Peyer's patch (tissue), 4 donors: ENCODE measurements around the gene BAD. TPM values are rescaled to one million over a fixed set of nuclear protein-coding genes. Genes with fewer than 3 reads are reported as not detected.

Experiments
- DNase-seq, 3 donors: peaks; one replicate each; pipeline ENCODE4 v3.0.0-alpha.2; 2017 to 2019
- H3K27ac ChIP-seq, 4 donors: fragments of 200-600 bp; sonication (generic); one replicate each; pipeline ENCODE4 v1.5.1; 2016 to 2019
- H3K27me3 ChIP-seq, 2 donors: fragments of 200-600 bp; sonication (generic); one replicate each; pipeline ENCODE4 v1.5.1; 2019
- H3K36me3 ChIP-seq, 3 donors: fragments of 200-600 bp; sonication (generic); one replicate each; pipeline ENCODE4 v1.5.1; 2016 to 2019
- H3K4me1 ChIP-seq, 4 donors: fragments of 200-600 bp; sonication (generic); one replicate each; pipeline ENCODE4 v1.5.1; 2016 to 2019
- H3K4me3 ChIP-seq, 4 donors: fragments of 200-600 bp; sonication (generic); 1 replicate in 3 of 4; 2 replicates in 1 of 4; pipeline ENCODE4 v1.5.1; 2016 to 2019; ENCODE audit warnings: mild to moderate bottlenecking in 1 of 4
- H3K9me3 ChIP-seq, 4 donors: fragments of 200-600 bp; sonication (generic); one replicate each; pipeline ENCODE4 v1.5.1; 2016 to 2019; ENCODE audit warnings: mild to moderate bottlenecking in 1 of 4
- POLR2A ChIP-seq, 2 donors: fragments of 450-650 bp; IDR thresholded peaks; one replicate each; pipeline ENCODE4 v1.5.1; 2017; ENCODE audit warnings: antibody characterized with exemption in 2 of 2, mild to moderate bottlenecking in 2 of 2, moderate library complexity in 2 of 2
- total RNA-seq, 4 donors: library from RNA; depleted of rRNA; stranded (reverse); fragments of >200 nt; gene quantifications; one replicate each; pipeline ENCODE4 v1.1.0, GENCODE V29; 2016
- TF ChIP-seq, protein P1 (sequence below), 6 experiments: fragments of 450-650 bp in 4 of 6; fragments of 200-600 bp in 2 of 6; sonication (generic) in 1 of 6; IDR thresholded peaks; one replicate each; pipeline ENCODE4 v1.5.1; 2017 to 2019; ENCODE audit warnings: antibody characterized with exemption in 6 of 6, mild to moderate bottlenecking in 3 of 6, moderate library complexity in 1 of 6

BAD gene
- total RNA-seq, 4 donors from 2014 or later: 57.4 to 91.8 (median 63.7) TPM

DNA sequence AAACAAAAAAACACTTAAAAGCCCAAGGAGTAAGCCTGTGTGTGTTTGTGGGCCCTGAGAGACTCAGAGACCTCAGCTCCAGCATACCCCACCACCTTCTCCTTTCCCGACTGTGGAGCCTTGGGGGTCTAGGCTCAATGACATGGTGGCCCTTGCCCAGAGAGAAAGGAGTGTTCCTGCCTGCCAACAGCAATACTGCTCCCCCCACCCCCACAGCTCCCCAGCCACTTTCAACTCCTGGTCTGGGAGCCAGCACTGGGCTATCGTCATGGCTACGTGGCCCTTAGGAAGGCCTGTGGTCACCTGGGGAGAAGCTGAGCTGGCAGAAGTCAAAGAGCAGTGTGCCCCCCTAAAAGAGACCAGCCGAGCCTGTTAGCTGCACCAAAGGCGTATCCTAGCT lies 40.4 kb downstream of the BAD start:
- H3K9me3 ChIP-seq: no peaks in the 10 kb centered on the region
- no peak overlapping the region for H3K4me3 ChIP-seq
- H3K27me3 ChIP-seq: no peaks in the 10 kb centered on the region
- TF ChIP-seq, protein P1, sequence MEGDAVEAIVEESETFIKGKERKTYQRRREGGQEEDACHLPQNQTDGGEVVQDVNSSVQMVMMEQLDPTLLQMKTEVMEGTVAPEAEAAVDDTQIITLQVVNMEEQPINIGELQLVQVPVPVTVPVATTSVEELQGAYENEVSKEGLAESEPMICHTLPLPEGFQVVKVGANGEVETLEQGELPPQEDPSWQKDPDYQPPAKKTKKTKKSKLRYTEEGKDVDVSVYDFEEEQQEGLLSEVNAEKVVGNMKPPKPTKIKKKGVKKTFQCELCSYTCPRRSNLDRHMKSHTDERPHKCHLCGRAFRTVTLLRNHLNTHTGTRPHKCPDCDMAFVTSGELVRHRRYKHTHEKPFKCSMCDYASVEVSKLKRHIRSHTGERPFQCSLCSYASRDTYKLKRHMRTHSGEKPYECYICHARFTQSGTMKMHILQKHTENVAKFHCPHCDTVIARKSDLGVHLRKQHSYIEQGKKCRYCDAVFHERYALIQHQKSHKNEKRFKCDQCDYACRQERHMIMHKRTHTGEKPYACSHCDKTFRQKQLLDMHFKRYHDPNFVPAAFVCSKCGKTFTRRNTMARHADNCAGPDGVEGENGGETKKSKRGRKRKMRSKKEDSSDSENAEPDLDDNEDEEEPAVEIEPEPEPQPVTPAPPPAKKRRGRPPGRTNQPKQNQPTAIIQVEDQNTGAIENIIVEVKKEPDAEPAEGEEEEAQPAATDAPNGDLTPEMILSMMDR (IDR thresholded peaks at IDR 0.05): no peak
- no peak for TF ChIP-seq POLR2A (IDR thresholded peaks at IDR 0.05)
- DNase-seq: no peak
- H3K27ac ChIP-seq: peak overlapping the region in 1 of 4 donors; percentile 44
- H3K36me3 ChIP-seq: peaks cover 0 to 7% (median 0%) of the 10 kb centered on the region in 3 donors
- peaks cover 0 to 57% (median 28%) of the 10 kb centered on the region in 4 donors for H3K4me1 ChIP-seq

DNA sequence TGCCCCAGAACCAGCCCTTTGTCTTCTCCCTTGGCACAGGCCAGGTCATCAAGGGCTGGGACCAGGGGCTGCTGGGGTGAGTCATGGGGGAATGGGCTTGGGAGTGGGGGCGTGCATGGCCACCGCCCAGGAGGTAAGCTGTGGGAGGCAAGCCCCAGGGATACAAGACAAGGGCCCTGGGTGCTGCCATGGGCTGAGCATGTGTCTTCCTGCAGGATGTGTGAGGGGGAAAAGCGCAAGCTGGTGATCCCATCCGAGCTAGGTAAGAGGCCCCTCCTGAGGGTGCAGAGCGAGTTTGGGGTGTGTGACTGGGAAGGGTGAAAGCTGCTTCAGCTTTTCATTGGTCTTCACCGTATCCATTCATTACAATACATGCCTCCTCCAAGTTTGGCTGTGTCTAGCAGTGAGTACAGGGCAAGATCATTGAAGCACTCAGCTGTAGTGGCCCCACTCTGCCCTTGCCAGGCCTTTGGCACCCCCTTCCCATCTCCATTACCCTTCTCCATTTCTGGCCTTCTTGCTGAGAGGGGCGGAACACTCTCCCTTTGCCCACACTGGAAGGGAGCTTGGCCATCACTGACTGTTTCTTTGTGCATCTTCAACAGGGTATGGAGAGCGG lies 41.1 kb downstream of the BAD start:
- Histone ChIP-seq H3K4me3 (no peak overlapping the region), H3K36me3 (peaks cover 0 to 14% (median 0%) of the 10 kb centered on the region in 3 donors), H3K27ac (peak overlapping the region in 3 of 4 donors; percentile 98), H3K27me3 (no peaks in the 10 kb centered on the region), H3K9me3 (no peaks in the 10 kb centered on the region), H3K4me1 (peaks cover 0 to 51% (median 28%) of the 10 kb centered on the region in 4 donors)
- TF ChIP-seq, protein P1 (IDR thresholded peaks at IDR 0.05): no peak
- no peak for TF ChIP-seq POLR2A (IDR thresholded peaks at IDR 0.05)
- DNase-seq: no peak

DNA sequence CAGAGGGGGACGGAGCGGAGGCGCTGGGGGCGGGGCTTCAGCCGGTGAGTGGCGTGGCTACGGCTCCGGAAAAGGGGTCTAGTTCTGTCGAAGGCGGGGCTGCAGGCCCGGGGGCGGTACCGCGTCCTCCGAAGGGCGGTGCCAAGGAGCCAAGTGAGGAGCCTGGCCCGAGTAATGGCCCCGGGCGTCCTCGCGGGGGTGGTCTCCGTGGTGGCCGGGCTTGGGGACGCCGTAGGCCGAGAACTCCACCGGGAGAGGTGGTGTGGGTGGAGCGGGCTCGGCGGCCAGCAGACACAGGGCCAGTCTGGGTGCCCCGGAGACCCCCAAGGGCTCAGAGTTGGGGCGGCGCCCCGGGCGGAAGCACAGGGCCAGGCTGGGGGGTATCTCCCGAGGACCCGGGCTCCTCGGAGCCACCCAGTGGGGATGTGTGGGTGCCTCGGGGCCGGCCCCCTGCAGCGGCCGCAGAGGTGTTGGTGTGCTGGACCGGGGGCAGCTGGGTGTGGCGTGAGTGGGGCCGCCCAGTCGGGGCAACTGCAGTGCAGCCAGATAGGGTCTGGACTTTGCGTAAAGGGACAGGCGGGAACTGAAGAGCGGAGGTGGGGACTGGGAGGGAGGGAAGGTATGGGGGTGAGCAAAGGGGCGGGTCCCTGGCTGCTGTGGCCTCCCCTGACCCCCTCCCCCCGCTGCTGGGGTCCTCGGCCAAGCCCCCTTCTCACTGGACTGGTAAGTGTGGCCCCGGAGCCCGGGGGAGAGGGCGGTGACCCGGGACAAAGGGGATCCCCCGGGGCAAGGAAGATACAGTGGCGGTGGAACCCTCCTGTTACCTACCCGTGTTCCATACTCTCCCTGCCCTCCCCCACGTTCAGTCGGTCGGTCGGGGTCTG lies 42.7 kb downstream of the BAD start:
- TF ChIP-seq, protein P1 (IDR thresholded peaks at IDR 0.05): peak in 1 of 6 experiments; percentile 11
- TF ChIP-seq POLR2A (IDR thresholded peaks at IDR 0.05): peak; percentile 85 to 87
- Histone ChIP-seq H3K9me3 (no peaks in the 10 kb centered on the region), H3K36me3 (peaks cover 0 to 26% (median 0%) of the 10 kb centered on the region in 3 donors), H3K4me3 (peak overlapping the region; percentile 76 to 95 (median 94)), H3K27ac (peak overlapping the region; percentile 98 to 100 (median 98)), H3K27me3 (no peaks in the 10 kb centered on the region), H3K4me1 (peaks cover 0 to 55% (median 25%) of the 10 kb centered on the region in 4 donors)
- DNase-seq: peak; percentile 35 to 77 (median 74)

DNA sequence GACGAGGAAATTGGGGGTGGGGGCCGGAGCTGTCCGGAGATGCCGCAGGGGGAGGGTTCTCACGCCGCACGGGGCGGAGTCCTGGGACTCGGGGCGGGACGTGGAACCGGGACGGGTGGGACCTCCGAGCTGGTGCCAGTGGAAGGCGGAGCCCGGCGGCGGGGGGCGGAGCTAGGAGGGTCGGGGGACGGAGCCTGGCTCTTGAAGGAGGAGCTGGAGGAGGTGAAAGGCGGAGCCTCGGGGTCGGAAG lies 43.3 kb downstream of the BAD start:
- Histone ChIP-seq H3K27me3 (no peaks in the 10 kb centered on the region), H3K4me3 (peak overlapping the region; percentile 76 to 95 (median 94)), H3K9me3 (no peaks in the 10 kb centered on the region), H3K4me1 (peaks cover 0 to 58% (median 25%) of the 10 kb centered on the region in 4 donors), H3K36me3 (peaks cover 0 to 26% (median 0%) of the 10 kb centered on the region in 3 donors), H3K27ac (peak overlapping the region; percentile 98 to 100 (median 98))
- DNase-seq: peak; percentile 99 to 100 (median 100)
- TF ChIP-seq, protein P1 (IDR thresholded peaks at IDR 0.05): no peak
- TF ChIP-seq POLR2A (IDR thresholded peaks at IDR 0.05): no peak

DNA sequence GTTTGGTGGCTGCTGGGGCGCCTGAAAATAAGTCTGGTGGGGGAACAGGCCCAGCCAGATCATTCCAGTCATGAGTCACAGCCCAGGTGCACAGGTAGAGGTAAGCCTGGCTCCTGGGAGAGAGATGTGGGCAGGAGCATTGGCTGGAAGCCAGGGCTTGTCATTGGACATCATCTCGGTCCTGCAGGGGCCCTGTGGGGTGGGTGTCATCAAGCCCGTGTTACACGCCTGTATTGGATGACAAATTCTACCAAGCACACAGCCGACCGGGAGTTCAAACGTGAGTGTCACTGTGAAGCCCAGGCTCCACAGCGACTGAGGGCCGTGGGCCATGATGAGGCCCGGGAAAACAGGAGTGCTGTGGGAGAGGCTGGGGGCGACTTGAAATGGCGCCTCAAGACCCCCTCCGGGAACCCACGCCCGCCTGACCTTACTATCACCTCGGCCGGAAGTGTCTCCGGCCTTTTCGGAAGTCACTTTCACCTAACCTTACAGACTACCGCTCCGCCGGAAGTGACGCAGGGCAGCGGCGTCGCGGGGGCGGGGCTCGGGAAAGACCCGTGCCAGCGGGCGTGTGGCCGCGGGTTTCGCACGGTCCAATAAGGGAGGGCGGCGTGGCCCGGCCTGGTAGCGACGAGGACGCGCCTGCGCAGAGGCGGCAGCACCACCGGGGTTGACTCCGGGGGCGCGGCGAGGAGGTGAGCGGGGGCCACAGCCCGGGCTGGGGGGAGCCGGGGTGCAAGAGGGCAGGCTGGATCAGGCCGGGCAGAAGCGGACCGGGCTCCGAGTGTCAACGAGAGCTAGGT lies 43.8 kb downstream of the BAD start, which contains the start of gene FKBP2:
FKBP2 (plus strand) TSS at position 661 of the 806 bp plus-strand sequence. CDS start 1,293 bp downstream, outside the sequence.
- Histone ChIP-seq H3K36me3 (peaks cover 0 to 26% (median 0%) of the 10 kb centered on the region in 3 donors), H3K9me3 (no peaks in the 10 kb centered on the region), H3K27me3 (no peaks in the 10 kb centered on the region), H3K27ac (peak within 1 kb of the TSS; percentile 98 to 100 (median 98)), H3K4me3 (peak within 1 kb of the TSS; percentile 76 to 95 (median 94)), H3K4me1 (peaks cover 0 to 61% (median 27%) of the 10 kb centered on the region in 4 donors)
- TF ChIP-seq POLR2A (IDR thresholded peaks at IDR 0.05): peak; percentile 92 to 95
- TF ChIP-seq, protein P1 (IDR thresholded peaks at IDR 0.05): no peak
- DNase-seq: peak; percentile 99
